ENCODE data around the gene ACSM2B.
"Not testable (repeated sequence)": the region's sequence is repeated elsewhere in the genome, so short reads cannot be mapped to it uniquely, and the experiment has no call there.

- not testable (repeated sequence) for TF ChIP-seq EZH2phosphoT487 (IDR thresholded peaks at IDR 0.05; ENCODE audit: borderline replicate concordance); CTCF (IDR thresholded peaks at IDR 0.05 in 2 of 3, conservative IDR thresholded peaks at IDR 0.05 in 1 of 3; ENCODE audit: borderline replicate concordance in 1 of 3, insufficient read depth in 1 of 3, low read depth in 2 of 3, low read length in 2 of 3); CBX3 (IDR thresholded peaks at IDR 0.05; ENCODE audit: low read depth); EZH2 (IDR thresholded peaks at IDR 0.05); POLR2A (IDR thresholded peaks at IDR 0.05; ENCODE audit: borderline replicate concordance, extremely low read depth, insufficient read depth, insufficient read length)
- TF ChIP-seq, protein P1, sequence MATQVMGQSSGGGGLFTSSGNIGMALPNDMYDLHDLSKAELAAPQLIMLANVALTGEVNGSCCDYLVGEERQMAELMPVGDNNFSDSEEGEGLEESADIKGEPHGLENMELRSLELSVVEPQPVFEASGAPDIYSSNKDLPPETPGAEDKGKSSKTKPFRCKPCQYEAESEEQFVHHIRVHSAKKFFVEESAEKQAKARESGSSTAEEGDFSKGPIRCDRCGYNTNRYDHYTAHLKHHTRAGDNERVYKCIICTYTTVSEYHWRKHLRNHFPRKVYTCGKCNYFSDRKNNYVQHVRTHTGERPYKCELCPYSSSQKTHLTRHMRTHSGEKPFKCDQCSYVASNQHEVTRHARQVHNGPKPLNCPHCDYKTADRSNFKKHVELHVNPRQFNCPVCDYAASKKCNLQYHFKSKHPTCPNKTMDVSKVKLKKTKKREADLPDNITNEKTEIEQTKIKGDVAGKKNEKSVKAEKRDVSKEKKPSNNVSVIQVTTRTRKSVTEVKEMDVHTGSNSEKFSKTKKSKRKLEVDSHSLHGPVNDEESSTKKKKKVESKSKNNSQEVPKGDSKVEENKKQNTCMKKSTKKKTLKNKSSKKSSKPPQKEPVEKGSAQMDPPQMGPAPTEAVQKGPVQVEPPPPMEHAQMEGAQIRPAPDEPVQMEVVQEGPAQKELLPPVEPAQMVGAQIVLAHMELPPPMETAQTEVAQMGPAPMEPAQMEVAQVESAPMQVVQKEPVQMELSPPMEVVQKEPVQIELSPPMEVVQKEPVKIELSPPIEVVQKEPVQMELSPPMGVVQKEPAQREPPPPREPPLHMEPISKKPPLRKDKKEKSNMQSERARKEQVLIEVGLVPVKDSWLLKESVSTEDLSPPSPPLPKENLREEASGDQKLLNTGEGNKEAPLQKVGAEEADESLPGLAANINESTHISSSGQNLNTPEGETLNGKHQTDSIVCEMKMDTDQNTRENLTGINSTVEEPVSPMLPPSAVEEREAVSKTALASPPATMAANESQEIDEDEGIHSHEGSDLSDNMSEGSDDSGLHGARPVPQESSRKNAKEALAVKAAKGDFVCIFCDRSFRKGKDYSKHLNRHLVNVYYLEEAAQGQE (IDR thresholded peaks at IDR 0.05; ENCODE audit: low read depth): not testable (repeated sequence)
- TF ChIP-seq, protein P2, sequence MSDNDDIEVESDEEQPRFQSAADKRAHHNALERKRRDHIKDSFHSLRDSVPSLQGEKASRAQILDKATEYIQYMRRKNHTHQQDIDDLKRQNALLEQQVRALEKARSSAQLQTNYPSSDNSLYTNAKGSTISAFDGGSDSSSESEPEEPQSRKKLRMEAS (IDR thresholded peaks at IDR 0.05): not testable (repeated sequence)
Observed at GRCh38 chr16:20554689-20555088, 21.5 kb downstream of the ACSM2B start.
